K562 (cell line): ENCODE measurements around the gene DUS1L. TPM values are rescaled to one million over a fixed set of nuclear protein-coding genes. Genes with fewer than 3 reads are reported as not detected.

Source experiments
- ARNT ChIP-seq, 2 experiments: fragments of 450-650 bp; IDR thresholded peaks; 2 replicates each; pipeline ENCODE4 v1.6.1; 2016; ENCODE audit warnings: mild to moderate bottlenecking in 1 of 2
- CBFA2T3 ChIP-seq: fragments of 450-650 bp; IDR thresholded peaks from 2 replicates; pipeline ENCODE4 v1.6.1; 2017
- CCAR2 ChIP-seq: fragments of 200-400 bp; formaldehyde crosslinking; IDR thresholded peaks from 2 replicates; pipeline ENCODE4 v1.6.1; 2017; ENCODE audit warnings: mild to moderate bottlenecking, low read depth, low read length
- EWSR1 ChIP-seq: fragments of 450-650 bp; IDR thresholded peaks from 2 replicates; pipeline ENCODE4 v1.6.1; 2018; ENCODE audit warnings: borderline replicate concordance, mild to moderate bottlenecking, low read depth, moderate library complexity; ENCODE audit not compliant: partially characterized antibody
- GTF2B ChIP-seq: IDR thresholded peaks from 2 replicates; pipeline ENCODE4 v1.6.1; 2011; ENCODE audit not compliant: insufficient read length; ENCODE audit errors: extremely low read depth
- KDM1A ChIP-seq, 2 experiments: fragments of 450-650 bp; IDR thresholded peaks; 2 replicates each; pipeline ENCODE4 v1.6.1; 2016; ENCODE audit warnings: mild to moderate bottlenecking in 2 of 2
- MBD1 ChIP-seq: fragments of 250-450 bp; sonication (Bioruptor Pico); IDR thresholded peaks from 2 replicates; pipeline ENCODE4 v1.8.0; 2022; ENCODE audit warnings: inconsistent platforms
- NFE2L1 ChIP-seq: fragments of 450-650 bp; IDR thresholded peaks from 2 replicates; pipeline ENCODE4 v1.6.1; 2016; ENCODE audit warnings: missing genetic modification characterization, low read depth, mild to moderate bottlenecking, missing compliant biosample characterization, moderate library complexity, borderline replicate concordance
- NONO ChIP-seq, 2 experiments: fragments of 200-400 bp in 1 of 2; fragments of 450-650 bp in 1 of 2; formaldehyde crosslinking in 1 of 2; IDR thresholded peaks; 2 replicates each; pipeline ENCODE4 v1.6.1; 2017; ENCODE audit warnings: low read depth in 2 of 2, mild to moderate bottlenecking in 2 of 2, moderate library complexity in 2 of 2, low read length in 1 of 2
- PHB2 ChIP-seq: fragments of 450-650 bp; IDR thresholded peaks from 2 replicates; pipeline ENCODE4 v1.6.1; 2017; ENCODE audit warnings: low read depth
- POLR3A ChIP-seq: IDR thresholded peaks from 2 replicates; pipeline ENCODE4 v1.6.1; 2011; ENCODE audit warnings: borderline replicate concordance, mild to moderate bottlenecking, moderate library complexity; ENCODE audit not compliant: insufficient read length, insufficient read depth; ENCODE audit errors: extremely low read depth
- POU5F1 ChIP-seq: fragments of 150-350 bp; IDR thresholded peaks from 2 replicates; pipeline ENCODE4 v1.6.1; 2014; ENCODE audit warnings: borderline replicate concordance, low read length, low read depth, mild to moderate bottlenecking; ENCODE audit not compliant: partially characterized antibody
- RBM14 ChIP-seq: fragments of 200-400 bp; formaldehyde crosslinking; IDR thresholded peaks from 2 replicates; pipeline ENCODE4 v1.6.1; 2018; ENCODE audit warnings: low read depth, mild to moderate bottlenecking, low read length, moderate library complexity, borderline replicate concordance; ENCODE audit not compliant: insufficient read depth
- RHOXF2B ChIP-seq: fragments of 250-450 bp; sonication (Bioruptor Pico); conservative IDR thresholded peaks from 2 replicates; pipeline ENCODE4 v1.5.1; 2021
- SLC30A9 ChIP-seq: fragments of 250-450 bp; sonication (Bioruptor Pico); IDR thresholded peaks from 2 replicates; pipeline ENCODE4 v1.8.0; 2022; ENCODE audit warnings: mild to moderate bottlenecking, moderate library complexity
- SMARCA4 ChIP-seq: fragments of 450-650 bp; IDR thresholded peaks from 2 replicates; pipeline ENCODE4 v1.6.1; 2016
- ZNF124 ChIP-seq: sonication (generic); formaldehyde crosslinking; IDR thresholded peaks from 2 replicates; pipeline ENCODE4 v1.8.1; 2022; ENCODE audit warnings: missing genetic modification reagents
- ZNF146 ChIP-seq: IDR thresholded peaks from one replicate; pipeline ENCODE4 v1.6.1; 2018; ENCODE audit warnings: missing compliant biosample characterization; ENCODE audit not compliant: unreplicated experiment
- ZNF639 ChIP-seq, 2 experiments: fragments of 200-800 bp in 1 of 2; sonication (Bioruptor generic) in 1 of 2; sonication (generic) in 1 of 2; formaldehyde crosslinking in 1 of 2; IDR thresholded peaks in 1 of 2; conservative IDR thresholded peaks in 1 of 2; 2 replicates each; pipeline versions ENCODE4 v1.5.0 to v1.6.1; 2016 to 2020; ENCODE audit warnings: missing compliant biosample characterization in 1 of 2, missing genetic modification characterization in 1 of 2, missing genetic modification reagents in 1 of 2
- polyA plus RNA-seq, 8 experiments: library from polyadenylated mRNA; depleted of rRNA in 4 of 8; stranded (reverse) in 5 of 8; unstranded in 3 of 8; fragments of >200 nt; fragmentation: Nextera tagmentation in 2 of 8; fragmentation: Illumina TruSeq in 1 of 8; extraction: Ambion mirVana in 2 of 8; extraction: Trizol in 1 of 8; gene quantifications; 2 replicates each; pipeline versions ENCODE4 v1.2.1 to v1.2.3, GENCODE V29; 2011 to 2014; ENCODE audit warnings: inconsistent platforms in 1 of 8, missing spikeins in 1 of 8
- total RNA-seq, 7 experiments: library from RNA; depleted of rRNA in 6 of 7; stranded (reverse); fragments of >200 nt in 6 of 7; fragmentation: Illumina TruSeq in 2 of 7; extraction: Trizol in 2 of 7; gene quantifications; 2 replicates each; pipeline versions ENCODE4 v1.2.1 to v1.2.3, GENCODE V29; 2011 to 2021; ENCODE audit warnings: low replicate concordance in 1 of 7
- TF ChIP-seq, protein P1 (sequence below): fragments of 250-450 bp; sonication (Bioruptor Pico); IDR thresholded peaks from 2 replicates; pipeline ENCODE4 v1.4.0; 2020; ENCODE audit warnings: mild to moderate bottlenecking

DUS1L gene
- total and polyA plus RNA-seq, 9 of the 15 experiments (the other 6 are each of a cell fraction or from before 2014, with no cell fraction given), result 7.8 to 210 (median 83.9) TPM

- TF ChIP-seq NONO (IDR thresholded peaks at IDR 0.05; ENCODE audit: low read depth in 2 of 2, low read length in 1 of 2) (peak in 1 of 2 experiments; percentile 85; a peak in 2 of 4 replicates), ZNF124 (no peak), NFE2L1 (tag) (no peak), ZNF639 (CRISPR knock-in tag; conservative IDR thresholded peaks at IDR 0.05 in 1 of 2, IDR thresholded peaks at IDR 0.05 in 1 of 2) (no peak), ZNF146 (CRISPR knock-in tag) (no peak), PHB2 (no peak), POLR3A (no peak), CCAR2 (no peak), MBD1 (no peak), RHOXF2B (CRISPR knock-in tag) (no peak), GTF2B (no peak), RBM14 (0 out of 2 replicates have a peak, but pooled peaks have one; percentile 25), POU5F1 (no peak), SMARCA4 (no peak), CBFA2T3 (no peak), KDM1A (IDR thresholded peaks at IDR 0.05) (no peak), ARNT (IDR thresholded peaks at IDR 0.05) (no peak), EWSR1 (no peak), SLC30A9 (CRISPR knock-in tag) (no peak)
- TF ChIP-seq, protein P1, sequence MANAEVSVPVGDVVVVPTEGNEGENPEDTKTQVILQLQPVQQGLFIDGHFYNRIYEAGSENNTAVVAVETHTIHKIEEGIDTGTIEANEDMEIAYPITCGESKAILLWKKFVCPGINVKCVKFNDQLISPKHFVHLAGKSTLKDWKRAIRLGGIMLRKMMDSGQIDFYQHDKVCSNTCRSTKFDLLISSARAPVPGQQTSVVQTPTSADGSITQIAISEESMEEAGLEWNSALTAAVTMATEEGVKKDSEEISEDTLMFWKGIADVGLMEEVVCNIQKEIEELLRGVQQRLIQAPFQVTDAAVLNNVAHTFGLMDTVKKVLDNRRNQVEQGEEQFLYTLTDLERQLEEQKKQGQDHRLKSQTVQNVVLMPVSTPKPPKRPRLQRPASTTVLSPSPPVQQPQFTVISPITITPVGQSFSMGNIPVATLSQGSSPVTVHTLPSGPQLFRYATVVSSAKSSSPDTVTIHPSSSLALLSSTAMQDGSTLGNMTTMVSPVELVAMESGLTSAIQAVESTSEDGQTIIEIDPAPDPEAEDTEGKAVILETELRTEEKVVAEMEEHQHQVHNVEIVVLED (CRISPR knock-in tag), result no peak
These were observed 389 bp downstream of the DUS1L start (continued) for GRCh38 chr17:82065193-82065637.
